ENCODE data around the gene SRSF4.
"Not testable (repeated sequence)": the region's sequence is repeated elsewhere in the genome, so short reads cannot be mapped to it uniquely, and the experiment has no call there.

SRSF4 gene

DNA sequence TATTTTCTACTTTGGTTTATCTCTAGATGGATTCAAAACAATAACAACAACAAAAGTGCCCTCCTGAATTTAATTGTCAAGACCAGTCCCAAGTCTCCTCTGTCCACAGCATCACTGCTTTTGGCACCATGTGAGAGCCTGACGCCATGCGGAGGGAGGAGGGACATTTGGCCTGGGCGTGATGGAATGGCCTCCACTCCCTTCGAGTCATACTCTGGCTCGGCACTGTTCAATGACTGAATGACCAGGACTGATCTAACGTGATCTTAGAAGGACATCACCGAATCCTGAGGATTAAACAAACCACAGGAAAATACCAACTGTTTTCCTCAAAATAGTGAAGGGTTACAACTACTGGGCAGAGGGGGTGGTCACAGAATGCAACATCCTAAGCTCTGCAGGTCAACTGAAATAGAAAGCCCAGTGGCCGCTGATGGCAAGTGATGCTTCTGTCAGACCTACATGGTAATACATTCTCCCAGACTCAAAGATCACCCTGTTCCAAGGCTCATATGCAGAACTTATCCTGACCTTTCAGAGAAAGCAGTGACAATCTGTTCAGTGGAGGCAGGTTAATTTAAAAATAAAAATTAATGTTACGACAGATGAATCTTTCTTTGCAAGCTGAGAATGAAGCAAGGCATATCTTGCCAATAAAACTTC, 19.1 kb downstream of the SRSF4 start:
- no peak for DNase-seq

DNA sequence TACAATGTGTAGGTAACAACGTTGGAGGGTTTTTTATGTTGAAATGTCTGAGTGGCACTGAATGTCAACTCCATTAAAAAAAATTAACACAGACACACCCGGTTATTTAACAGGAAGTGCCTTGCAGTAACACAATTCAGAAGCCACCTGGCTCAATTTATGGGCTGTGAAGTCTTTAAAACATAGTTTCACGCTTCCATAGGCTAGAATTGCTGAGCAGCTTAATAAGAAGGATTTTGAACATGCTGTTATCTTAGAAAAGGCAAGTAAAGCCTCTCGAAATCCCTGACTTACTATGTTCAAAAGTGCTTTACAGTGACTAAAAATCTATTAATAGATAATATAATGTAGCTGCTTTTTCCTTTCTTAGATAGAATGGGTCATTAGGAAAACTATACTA, 19.7 kb downstream of the SRSF4 start:
- DNase-seq: no peak

DNA sequence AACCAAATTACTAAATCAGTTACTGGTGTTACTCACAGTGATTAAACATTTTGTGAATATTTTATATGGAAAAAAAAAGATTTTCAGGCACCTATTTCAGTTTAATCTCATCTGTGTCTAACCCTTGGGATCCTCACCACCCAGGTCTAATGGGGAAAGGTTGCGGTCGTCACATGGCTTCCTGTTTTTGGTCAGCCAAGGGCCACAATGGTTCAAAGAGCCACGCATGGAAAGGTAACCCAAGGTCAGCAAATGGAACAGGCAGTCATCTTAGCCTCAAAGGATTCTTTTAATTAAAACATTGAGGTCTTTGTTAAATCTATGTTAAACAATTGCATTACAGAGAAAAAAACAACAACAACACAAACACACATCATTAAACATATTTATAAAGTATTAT, 21.9 kb downstream of the SRSF4 start:
- DNase-seq: no peak

DNA sequence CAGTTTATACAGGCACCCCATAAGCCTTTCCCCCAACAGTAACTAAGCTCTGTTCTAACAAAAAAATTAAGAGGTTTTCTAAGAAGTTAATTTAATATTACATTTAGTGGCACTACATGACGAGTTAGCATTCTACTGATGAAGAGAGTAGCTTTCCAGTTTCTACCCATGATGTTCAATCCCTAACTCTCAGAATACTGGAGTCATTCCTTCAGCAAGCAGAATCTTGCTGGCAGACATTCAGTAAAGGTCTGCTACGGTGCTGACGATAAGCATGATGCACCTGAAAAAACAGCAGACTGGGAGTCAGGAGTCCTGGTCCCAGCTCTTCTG, 24.5 kb downstream of the SRSF4 start:
- DNase-seq: no peak

DNA sequence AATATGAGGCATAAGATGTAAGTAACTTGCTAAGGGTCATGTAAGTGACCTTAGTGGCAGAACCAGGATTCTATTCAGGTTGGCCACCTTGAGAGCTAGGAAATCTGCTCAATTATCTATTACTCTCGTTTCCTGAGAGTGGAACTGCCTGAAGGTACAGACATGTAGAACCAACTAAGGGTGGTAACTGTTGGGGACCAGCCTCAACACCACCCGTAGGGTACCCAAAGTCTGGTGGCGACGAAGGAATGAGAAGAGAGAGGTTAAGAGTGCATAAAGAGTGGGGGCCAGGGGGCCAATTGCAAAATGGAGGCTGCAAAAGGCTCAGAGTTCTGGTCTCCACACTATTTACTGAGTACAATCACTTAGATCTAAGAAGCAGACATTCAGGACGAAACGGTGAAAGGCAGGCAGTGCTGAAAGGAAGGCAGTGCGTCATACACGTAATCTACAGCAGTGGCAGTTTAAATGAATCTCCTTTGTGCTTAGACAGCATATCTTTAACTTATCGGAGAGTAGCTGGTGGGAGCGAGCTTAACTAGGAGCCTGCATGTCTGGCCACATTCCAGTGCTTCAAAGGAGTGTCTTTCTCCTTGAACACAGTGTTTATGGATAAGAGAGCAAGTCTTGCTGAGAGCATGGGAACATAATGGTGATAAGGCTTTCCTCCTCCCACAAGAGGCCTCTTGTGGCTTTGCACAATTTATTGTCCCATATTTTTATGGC, 25.0 kb downstream of the SRSF4 start:
- no peak for DNase-seq

DNA sequence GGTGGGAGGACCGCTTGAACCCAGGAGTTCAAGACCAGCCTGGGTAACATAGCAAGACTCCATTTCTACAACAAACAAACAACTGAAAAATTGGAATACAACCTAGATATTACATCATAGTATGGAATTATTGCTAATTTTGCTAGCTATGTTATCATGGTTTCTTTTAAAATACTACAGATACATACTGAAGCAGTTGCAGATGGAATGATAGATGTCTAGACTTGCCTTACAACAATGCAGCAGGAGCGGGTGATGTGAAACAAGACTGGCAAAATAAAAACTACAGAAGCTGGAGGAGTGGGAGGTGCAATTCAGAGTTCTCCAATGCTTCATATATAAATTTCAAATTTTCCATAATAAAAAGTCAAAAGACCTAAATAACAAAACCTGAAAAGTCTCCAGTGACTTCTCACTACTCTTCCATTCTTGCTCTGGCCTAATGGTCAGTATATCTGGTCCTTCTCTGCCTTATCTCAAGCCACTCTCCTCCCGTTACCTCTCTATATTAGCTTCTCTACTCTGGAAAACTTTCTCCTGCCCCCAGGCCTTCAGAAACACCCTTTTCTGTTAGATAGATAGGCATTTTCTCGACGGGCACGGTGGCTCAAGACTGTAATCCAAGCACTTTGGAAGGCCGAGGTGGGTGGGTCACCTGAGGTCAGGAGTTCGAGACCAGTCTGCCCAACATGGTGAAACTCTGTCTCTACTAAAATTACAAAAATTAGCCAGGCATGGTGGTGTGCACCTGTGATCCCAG, 29.5 kb downstream of the SRSF4 start:
- no peak for DNase-seq

DNA sequence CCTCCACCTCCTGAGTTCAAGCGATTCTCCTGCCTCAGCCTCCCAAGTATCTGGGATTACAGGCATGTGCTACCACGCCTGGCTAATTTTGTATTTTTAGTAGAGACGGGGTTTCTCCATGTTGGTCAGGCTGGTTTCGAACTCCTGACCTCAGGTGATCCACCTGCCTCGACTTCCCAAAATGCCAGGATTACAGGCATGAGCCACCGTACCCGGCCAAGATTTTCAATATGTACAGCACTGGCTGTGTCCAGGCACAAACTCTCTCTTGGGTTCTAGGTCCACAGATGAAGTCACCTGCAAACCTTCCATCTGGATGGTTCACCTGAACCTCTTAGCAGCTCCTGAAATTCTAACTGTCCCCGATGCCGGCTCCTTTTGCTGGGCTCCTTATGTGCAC, 31.4 kb downstream of the SRSF4 start:
- DNase-seq: not testable (repeated sequence)

DNA sequence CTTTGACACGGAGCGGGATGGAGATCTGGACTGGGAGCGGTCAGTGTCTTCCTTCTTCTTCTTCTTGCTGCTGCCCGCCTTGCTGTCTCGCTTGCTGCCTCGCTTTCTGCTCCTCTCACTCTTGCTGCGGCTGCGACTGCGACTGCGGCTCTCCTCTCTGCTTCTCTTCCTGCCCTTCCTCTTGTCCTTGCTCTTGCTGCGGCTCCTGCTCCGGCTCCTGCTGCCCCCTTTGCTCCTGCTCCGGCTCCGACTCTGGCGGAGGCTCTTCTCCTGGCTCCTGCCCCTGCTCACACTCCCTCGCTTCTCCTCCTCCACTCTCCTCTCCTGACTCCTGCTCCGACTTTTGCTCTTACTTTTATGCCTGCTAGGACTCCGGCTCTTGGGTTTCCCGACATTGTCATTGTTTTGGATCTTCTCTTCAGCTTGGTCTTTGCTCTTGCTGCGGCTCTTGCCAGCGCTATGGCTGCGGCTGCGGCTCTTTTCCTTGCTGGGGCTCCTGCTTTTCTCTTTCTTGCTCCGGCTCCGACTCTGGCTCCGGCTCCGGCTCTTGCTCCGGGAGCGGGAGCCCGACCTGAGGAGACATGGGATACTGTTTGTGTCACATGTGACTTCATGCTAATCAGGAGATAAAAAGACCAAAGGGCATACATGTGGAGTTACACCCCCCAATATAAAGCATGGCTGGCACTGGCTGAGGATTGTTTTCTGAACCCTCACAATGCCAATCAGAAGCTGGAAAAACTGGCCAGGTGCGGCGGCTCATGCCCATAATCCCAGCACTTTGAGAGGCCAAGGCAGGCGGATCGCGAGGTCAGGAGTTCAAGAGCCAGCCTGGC, 32.8 kb downstream of the SRSF4 start:
- no peak for DNase-seq

DNA sequence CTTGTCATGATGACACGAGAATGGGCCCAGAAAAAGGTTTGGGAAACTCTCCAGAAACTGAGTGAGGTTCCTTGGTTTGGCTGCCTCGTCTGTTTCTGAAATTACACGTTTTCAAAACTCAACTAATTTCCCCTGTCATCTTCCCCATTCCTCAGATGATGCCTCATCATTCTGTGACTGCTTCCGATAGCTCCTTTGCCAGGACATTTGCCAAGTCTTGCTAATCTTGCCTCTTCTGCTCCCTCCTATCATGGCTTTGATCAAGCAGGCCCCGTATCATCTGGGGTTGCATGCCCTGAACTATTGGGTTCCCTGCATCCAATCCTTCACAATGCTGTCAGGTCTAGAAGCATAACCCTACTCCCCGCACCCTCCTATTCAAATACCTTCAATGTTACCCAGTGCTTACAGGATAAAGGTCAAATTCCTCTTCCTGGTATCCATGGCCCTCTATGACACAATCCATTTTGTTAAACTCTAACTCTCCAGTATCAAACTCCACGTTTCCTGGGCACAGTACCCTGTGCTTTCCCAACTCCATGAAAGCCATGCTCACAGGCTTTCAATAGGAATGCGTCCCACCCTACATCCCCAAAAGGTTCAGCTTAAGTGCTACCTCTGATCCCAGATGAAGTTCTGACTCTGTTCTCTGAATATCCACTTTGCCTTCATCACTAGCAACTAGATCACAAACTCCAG, 35.8 kb downstream of the SRSF4 start:
- peak in 1 of 2 donors; percentile 15 for DNase-seq

DNA sequence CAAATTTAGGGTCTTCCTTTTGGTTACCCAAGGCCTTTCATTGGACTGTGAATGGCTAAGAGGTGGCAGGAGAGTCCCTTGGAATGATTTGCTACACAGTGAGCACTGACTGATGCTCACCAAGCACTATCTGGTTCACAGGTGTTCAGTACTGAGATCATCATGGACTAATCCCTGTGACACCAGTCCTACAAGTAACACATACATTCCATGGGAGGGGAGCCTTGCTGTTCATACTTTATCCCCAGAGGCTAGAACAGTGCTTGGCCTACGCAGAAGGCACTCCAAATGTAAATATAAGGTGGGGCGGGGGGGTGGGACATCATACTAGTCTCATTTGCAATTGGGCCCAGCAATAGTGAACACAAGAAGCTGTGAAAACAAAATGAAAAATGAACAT, 37.5 kb downstream of the SRSF4 start:
- DNase-seq: no peak

DNA sequence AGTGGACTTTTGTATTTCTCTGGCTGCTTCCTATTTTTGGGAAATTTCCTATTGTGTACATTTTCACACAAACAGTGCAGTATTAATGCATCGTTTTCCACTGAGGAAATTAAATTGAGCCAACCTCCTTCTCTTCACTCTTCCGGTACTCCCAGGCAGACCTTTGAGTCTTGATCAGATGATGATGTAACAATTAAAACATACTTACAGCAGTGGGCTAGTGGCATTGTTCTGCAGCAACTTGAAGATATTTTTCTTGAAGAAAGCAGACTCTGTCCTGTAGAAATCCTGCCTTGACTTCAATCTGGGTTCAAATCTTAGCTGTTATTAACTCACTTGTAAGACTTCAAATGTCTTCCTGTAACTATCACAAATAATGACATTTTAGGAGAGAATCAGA, 39.0 kb downstream of the SRSF4 start:
- DNase-seq: no peak

DNA sequence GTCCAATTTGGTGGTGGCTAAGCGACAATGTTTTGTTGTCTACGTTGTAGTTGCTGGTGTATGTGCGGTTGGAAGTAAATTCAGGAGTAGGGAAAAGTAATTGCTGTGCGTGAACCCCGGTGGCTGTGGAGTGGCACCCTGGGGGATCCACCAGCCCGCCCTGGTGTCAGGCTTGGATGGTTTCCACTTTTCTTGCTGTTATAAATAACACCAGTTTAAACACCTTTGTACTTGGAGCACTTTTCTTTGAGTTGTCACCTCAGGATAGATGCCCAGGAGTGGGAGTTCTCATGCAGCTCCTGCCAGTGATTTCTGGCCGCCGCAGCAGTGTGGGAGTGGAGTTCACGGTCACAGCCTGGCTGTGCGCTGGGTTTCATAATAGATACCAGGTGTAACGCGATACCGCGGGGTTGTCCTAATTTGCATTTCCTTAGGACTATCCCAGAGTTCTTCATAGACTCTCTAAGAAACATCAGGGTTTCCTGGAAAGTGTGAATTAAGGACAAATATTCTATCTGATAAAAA, 45.2 kb downstream of the SRSF4 start:
- no peak for DNase-seq

DNA sequence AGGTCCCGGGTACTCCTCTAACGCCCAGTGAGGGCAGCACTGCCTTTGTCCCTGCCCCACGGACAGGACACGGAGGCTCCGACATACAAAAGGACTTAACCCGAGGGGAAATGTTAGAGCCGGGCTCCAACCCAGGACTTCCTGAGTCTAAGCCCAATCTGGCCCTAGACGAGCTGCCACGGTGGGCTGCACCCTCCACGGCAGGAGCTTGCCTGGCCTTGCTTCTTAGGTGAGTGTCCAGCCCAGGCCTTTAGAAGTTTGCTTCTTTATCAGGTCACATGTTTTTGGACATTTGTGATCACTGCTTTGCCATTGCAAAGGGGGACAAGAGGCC, 47.0 kb downstream of the SRSF4 start:
- DNase-seq: no peak

DNA sequence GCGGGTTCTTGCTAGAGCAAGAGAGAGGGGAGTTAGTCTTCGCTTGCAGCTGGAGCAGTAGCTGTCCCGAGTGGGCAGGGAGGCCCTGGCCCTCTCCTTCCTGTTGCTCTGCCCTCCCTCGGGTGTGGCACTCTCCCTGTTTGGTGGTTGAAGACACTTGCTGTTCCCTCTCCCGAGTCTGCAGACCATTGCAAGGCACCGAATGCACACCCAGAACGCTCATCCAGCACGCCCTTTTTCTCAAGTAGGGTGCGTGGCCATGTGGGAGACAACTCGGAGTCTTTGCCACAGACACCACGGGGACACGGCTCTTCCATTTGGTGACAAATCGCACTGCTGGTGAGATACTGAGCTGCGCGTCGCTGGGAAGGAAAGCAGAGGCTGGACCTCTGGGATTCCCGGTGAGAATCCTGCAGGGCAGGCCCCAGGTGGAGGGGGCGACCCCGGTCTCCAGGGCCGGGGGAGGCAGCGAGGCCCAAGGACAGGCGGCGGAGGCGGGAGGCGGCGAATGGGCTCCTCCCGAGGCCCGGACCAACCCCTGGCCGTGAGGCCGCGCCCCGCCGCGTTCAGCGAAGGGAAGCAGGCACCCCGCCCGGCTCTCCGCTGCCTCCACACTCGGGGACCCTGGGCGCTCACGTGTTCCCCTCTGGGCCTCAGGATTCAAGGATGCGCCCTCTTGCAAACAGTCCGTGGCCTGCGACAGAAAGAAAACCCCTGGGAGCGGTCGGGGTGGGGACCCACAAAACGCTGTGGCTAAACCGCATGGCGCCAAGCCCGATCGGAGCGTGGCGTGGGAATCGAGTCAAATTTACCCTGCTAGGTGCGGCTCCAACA, 47.6 kb downstream of the SRSF4 start:
- no peak for DNase-seq

DNA sequence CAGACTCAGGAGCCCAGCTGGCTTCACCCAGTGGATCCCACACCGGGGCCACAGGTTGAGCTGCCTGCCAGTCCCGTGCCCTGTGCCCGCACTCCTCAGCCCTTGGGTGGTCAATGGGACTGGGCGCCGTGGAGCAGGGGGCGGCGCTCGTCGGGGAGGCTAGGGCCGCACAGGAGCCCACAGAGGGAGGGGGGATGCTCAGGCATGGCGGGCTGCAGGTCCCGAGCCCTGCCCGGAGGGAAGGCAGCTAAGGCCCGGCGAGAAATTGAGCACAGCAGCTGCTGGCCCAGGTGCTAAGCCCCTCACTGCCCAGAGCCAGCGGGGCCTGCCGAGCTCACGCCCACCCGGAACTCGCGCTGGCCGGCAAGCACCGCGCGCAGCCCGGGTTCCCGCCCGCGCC, 50.6 kb downstream of the SRSF4 start:
- DNase-seq: not testable (repeated sequence)

DNA sequence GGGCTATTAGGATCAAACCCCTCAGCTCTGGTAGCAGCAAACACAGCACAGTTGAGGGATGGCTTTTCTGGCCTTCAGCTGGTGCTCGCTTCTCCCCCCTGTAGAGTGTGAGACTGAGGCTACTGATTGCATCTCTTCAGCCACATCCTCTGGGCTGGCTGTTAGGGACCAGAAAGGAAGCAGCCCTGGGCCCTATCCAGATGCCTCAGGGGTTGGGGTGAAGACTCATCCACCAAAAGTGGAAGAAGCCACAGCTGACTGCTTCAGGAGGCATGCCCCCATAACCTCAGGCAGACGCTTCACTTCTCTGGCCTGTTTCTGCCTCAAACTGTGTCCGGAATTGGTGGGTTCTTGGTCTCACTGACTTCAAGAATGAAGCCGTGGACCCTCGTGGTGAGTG, 51.8 kb downstream of the SRSF4 start:
- DNase-seq: no peak

DNA sequence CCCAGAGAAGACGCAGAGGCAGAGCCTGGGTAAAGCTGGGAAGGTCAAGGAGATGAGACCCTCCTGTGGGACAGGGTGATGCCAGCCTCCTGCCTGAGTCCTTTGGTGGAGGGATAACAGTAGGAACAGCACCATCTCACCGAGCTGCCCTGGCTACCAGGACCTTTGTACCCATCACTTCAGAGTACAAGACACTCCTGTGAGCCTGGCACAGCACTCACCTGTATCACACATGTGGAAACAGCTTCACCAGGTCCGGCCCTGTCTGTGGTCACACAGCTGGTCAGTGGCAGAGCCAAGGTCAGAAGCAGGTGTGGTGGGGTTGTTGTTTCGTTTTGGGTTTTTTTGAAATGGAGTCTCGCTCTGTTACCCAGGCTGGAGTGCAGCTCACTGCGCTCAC, 53.0 kb downstream of the SRSF4 start:
- DNase-seq: no peak

DNA sequence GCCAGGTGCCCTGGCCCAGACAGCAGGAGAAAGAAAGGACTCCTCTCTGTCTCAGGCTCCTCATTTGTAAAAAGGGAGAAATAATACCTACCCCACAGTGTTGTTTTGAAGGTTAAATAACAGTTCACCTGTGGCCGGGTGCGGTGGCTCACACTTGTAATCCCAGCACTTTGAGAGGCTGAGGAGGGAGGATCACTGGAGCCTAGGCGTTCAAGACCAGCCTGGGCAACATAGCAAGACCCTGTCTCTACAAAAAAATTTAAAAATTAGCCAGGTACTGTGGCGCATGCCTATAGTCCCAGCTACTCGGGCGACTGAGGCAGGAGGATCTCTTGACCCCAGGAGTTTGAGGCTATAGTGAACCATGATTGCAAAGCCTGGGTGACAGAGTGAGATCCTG, 55.5 kb downstream of the SRSF4 start:
- no peak for DNase-seq

DNA sequence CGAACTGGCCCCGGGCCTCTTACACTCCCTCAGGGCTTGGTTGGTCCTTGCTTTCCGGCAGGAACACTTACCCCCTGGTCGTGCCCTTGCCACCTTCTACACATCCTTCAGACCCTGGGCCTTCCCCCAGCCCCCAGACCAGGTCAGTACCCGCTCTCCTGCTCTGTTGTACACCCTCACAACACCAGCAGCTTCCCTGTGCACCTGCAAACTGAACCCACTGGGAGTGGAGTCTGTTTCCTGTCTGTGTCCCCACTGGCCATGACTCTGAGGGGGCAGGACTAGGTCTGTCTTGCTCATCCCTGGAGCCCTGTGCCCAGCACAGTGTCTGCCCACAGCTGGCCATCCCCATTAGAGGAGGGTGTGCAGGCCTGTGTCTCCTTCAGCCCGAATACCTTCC, 55.9 kb downstream of the SRSF4 start:
- no peak for DNase-seq

DNA sequence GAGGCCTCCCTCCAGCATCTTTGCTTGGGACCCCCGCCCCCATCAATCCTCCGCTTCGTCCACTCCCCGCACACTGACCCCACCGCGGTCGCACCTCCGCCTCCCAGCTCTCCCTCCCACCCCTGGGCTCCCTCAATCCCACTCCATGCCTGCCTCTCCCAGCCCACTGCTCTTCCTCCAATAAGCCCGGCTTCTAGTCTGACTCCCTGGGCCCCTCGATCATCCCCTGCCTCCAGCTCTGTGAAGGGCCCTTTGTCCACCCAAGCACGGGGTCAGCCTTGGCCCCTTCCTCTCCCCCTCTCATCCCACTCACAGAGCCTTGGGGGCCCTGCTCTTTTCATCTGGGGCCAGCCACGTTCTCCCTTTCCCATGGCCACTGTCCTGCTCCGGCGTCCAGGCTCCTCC, 56.5 kb downstream of the SRSF4 start:
- DNase-seq: no peak

DNA sequence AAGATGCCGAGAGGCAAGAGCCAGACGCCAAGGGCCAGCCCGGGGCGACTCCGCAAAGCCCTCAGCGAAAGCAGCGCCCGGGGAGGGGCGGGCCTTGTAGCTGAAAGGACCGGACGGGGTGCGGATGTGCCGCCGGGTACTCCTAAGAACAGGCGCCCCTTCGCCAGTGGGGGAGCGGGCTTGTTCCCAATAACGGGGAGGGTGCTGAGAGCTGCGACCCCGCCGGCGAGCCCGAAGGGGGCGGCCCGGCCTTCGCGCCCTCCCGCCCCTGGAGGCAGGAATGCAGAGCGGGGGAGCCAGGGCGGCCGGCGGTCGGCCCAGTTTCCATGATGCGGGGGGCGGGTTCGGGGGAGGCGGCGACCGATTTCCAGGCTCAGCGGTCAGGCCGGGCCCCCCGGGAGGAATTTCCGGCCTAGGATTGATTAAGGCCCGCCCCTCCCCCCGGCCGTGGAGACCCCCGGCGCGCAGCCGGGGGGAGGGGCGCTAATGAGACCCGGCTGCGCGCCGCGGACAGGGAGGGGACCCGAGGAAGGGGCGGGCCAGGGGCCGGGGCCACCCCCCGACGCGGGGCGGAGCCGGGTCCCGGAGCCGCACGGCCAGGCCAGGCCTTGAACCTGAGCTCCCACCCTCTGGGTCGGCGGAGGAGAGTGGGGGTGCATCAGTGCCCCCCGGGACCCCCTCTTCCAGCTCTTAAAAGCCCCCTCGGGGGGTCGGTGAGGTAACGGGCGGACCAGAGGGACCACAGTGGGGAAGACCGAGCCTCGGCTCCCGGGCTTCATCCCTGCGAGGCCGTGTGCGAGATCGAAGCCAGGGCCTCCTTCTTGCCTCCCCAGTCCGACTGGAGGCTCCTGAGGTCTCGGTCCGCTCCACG, 57.1 kb downstream of the SRSF4 start:
- peak in 1 of 2 donors; percentile 28 for DNase-seq
